Panc1 (cell line): ENCODE results near the gene ZNF716. TPM values are rescaled to one million over a fixed set of nuclear protein-coding genes. Genes with fewer than 3 reads are reported as not detected.

Source experiments
- ATAC-seq: fragments of 200-7000 bp; cut with Tn5 transposase; 2 replicates; pipeline ENCODE4 v1.9.1; 2020; ENCODE audit warnings: mild to moderate bottlenecking, moderate library complexity
- BruUV-seq: library from RNA; stranded (reverse); fragments of 400-500 nt; replicated peaks from 2 replicates; lab custom pipeline; 2021; lab: Mats Ljungman, UMichigan
- CTCF ChIA-PET: fragments of 300-600 bp; sonication (Branson Sonifier 250); formaldehyde crosslinking; loops from one replicate; lab custom pipeline; 2022; ENCODE audit warnings: antibody characterized with exemption; lab: Charles Lee
- POLR2A ChIA-PET: fragments of 300-600 bp; sonication (Branson Sonifier 250); formaldehyde crosslinking; loops from one replicate; lab custom pipeline; 2022; ENCODE audit warnings: antibody characterized with exemption; lab: Charles Lee
- DNase-seq: peaks from one replicate; pipeline ENCODE4 v3.0.0-alpha.2; 2010; ENCODE audit warnings: low read depth, low spot score
- H3K27ac ChIP-seq: 2 replicates; pipeline ENCODE4 v1.5.1; 2011; ENCODE audit warnings: mild to moderate bottlenecking, low read length, inconsistent platforms
- H3K27me3 ChIP-seq: fragments of 200-500 bp; sonication (Bioruptor generic); 2 replicates; pipeline ENCODE4 v1.6.0; 2014; ENCODE audit warnings: low read length, inconsistent platforms; ENCODE audit not compliant: control insufficient read depth, insufficient read depth
- H3K36me3 ChIP-seq: fragments of 200-500 bp; sonication (Bioruptor generic); 2 replicates; pipeline ENCODE4 v1.5.1; 2014; ENCODE audit warnings: inconsistent platforms, mild to moderate bottlenecking, low read length, moderate library complexity; ENCODE audit not compliant: control insufficient read depth, insufficient read depth
- H3K4me1 ChIP-seq: 2 replicates; pipeline ENCODE4 v1.5.1; 2011; ENCODE audit warnings: inconsistent platforms, mild to moderate bottlenecking, low read length, moderate library complexity; ENCODE audit not compliant: control insufficient read depth, insufficient read depth
- H3K4me3 ChIP-seq, 2 experiments: 2 replicates each; pipeline ENCODE4 v1.5.1; 2011 to 2012; ENCODE audit warnings: low read depth in 2 of 2, low read length in 2 of 2, mild to moderate bottlenecking in 2 of 2, inconsistent platforms in 1 of 2, moderate library complexity in 1 of 2
- H3K9me3 ChIP-seq: fragments of 200-500 bp; sonication (Bioruptor generic); 2 replicates; pipeline ENCODE4 v1.5.1; 2014; ENCODE audit warnings: low read depth, mild to moderate bottlenecking, inconsistent platforms, low read length, moderate library complexity; ENCODE audit not compliant: control insufficient read depth, insufficient read depth
- CTCF ChIP-seq: fragments of 450-650 bp; IDR thresholded peaks from 2 replicates; pipeline ENCODE4 v1.5.1; 2017; ENCODE audit warnings: mild to moderate bottlenecking
- POLR2AphosphoS5 ChIP-seq: IDR thresholded peaks from 2 replicates; pipeline ENCODE4 v1.6.1; 2012; ENCODE audit warnings: mild to moderate bottlenecking, low read depth, low read length, moderate library complexity
- REST ChIP-seq, 2 experiments: IDR thresholded peaks; 2 replicates each; pipeline ENCODE4 v1.6.1; 2011 to 2012; ENCODE audit warnings: low read depth in 2 of 2, control low read depth in 1 of 2, low read length in 1 of 2, mild to moderate bottlenecking in 1 of 2, moderate library complexity in 1 of 2; ENCODE audit not compliant: insufficient read depth in 1 of 2
- SIN3A ChIP-seq: IDR thresholded peaks from 2 replicates; pipeline ENCODE4 v1.6.1; 2012; ENCODE audit warnings: low read depth, mild to moderate bottlenecking, low read length, moderate library complexity, borderline replicate concordance; ENCODE audit not compliant: insufficient read depth
- TCF7L2 ChIP-seq: IDR thresholded peaks from 2 replicates; pipeline ENCODE4 v1.6.1; 2011; ENCODE audit warnings: mild to moderate bottlenecking, low read depth, low read length, inconsistent platforms
- in situ Hi-C: cut with HindIII; loops from 2 replicates; pipeline ENCODE4 v1.10.0; 2016; ENCODE audit warnings: low sequenced_read_pairs, low pct_unique_long_range_greater_than_20kb
- intact Hi-C: fragments of 100-400 bp; cut with micrococcal nuclease; formaldehyde crosslinking; loops from one replicate; pipeline ENCODE4 v1.10.0; 2022; ENCODE audit not compliant: unreplicated experiment
- total RNA-seq: library from RNA; stranded (reverse); gene quantifications from one replicate; pipeline ENCODE4 v1.2.1, GENCODE V29; 2021; ENCODE audit not compliant: unreplicated experiment

The ZNF716 gene
- total RNA-seq, 1 experiment from 2014 or later: 0.36 TPM

GRCh38 chr7:57425239-57425944 lies 24.6 kb upstream of the ZNF716 start:
- POLR2A ChIA-PET: no interaction called here
- CTCF ChIA-PET: no interaction called here
- intact Hi-C loops (no loop called here), in situ Hi-C loops (no loop called here)
- Histone ChIP-seq H3K36me3 (no peaks in the 10 kb centered on the region), H3K4me3 (no peak overlapping the region), H3K4me1 (no peaks in the 10 kb centered on the region), H3K27me3 (no peaks in the 10 kb centered on the region), H3K27ac (no peak overlapping the region), H3K9me3 (0 out of 2 replicates have a peak, but pooled peaks cover 3% of the 10 kb centered on the region)
- ATAC-seq (no peak), DNase-seq (no peak)
- TF ChIP-seq CTCF (no peak), TCF7L2 (no peak), SIN3A (no peak), REST (IDR thresholded peaks at IDR 0.05; ENCODE audit: insufficient read depth in 1 of 2, low read depth in 2 of 2, low read length in 1 of 2) (no peak), POLR2AphosphoS5 (no peak)
- no TSS peak for BruUV-seq

- H3K4me3 ChIP-seq: no peak overlapping the region
- 0 out of 2 replicates have a peak, but pooled peaks cover 3% of the 10 kb centered on the region for H3K9me3 ChIP-seq
- intact Hi-C loops: no loop called here
- no peak overlapping the region for H3K27ac ChIP-seq
- no peaks in the 10 kb centered on the region for H3K36me3 ChIP-seq
- no peak for ATAC-seq
- no peak for DNase-seq
- TF ChIP-seq CTCF (peak; percentile 58), SIN3A (no peak)
- H3K27me3 ChIP-seq: no peaks in the 10 kb centered on the region
- CTCF ChIA-PET: no interaction called here
- no TSS peak for BruUV-seq
- no peaks in the 10 kb centered on the region for H3K4me1 ChIP-seq
- POLR2A ChIA-PET: no interaction called here
- in situ Hi-C loops: no loop called here
Measured at GRCh38 chr7:57425969-57426628, 23.9 kb upstream of the ZNF716 start.
